CD1c-positive myeloid dendritic cell (primary cell): ENCODE results near the gene FBXL22.
A peak's percentile ranks its signal among the peaks of the same experiment; 100 is the strongest.

Experiments used
- DNase-seq: peaks from one replicate; pipeline ENCODE4 v3.0.0-alpha.2; 2016; ENCODE audit errors: extremely low spot score

The FBXL22 gene

DNA sequence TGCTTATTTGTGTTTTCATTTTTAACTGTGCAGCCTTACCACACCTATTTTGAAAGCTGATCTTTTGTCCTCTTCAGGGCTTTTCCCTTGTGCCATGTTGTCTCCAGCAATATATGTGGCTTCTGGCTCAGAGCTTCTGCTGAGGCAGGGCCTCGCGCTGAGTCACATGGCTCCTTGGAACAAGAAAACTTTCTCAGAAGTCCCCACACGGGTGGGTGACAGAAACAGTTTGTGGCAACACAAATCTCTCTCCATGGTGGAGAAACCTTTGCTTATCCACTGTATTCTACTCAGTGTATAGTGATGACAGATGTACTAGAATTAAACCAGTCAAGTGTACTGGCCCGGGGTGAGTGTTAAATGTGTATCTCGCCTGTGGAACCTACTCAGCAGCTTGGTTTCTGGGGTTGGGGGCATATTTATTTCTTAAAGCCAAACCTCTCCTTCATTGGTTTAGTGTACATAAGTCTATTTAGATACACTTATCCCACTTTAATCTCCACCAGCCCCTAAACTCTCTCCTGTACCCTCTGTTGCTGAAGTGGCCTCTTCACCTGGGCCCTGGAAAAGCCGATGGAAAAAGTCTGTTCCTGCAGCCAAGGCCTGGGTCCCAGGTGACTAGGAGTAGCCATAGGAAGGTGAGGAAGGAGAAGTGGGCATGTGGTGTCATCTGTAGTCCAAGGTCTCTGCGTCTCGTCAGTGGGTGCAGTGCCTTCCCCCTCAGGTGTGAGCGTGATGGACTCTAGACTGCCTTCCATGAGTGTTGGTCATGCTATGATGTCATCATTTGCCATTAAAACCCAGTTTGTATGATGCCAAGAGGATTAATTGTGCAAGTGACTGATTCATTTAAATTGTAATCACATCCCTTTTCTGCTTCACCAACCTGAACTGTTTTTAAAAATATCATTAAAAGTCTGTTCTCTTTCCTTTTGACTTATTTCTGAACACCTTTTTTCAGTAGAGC is 3.2 kb upstream of the FBXL22 start:
- DNase-seq: no peak

DNA sequence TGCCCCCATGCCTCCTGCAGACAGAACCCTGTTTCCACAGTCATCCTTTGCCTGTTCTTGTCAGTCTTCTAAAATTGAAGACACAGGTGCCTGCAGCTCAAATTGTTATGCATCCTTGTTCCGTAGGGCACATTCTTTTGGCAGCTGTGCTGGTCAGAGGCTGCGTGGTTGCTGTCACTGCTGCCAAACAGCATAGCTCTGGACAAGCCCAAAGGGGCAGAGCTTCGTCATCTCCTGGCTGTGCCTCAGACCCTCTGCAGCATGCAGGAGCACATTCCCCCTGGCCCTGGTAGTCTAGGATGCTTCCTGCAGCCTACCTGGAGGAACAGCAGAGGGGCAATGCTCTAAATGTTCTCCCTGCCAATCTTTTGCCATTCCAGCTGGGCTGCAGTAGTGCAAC is 2.1 kb upstream of the FBXL22 start:
- no peak for DNase-seq

DNA sequence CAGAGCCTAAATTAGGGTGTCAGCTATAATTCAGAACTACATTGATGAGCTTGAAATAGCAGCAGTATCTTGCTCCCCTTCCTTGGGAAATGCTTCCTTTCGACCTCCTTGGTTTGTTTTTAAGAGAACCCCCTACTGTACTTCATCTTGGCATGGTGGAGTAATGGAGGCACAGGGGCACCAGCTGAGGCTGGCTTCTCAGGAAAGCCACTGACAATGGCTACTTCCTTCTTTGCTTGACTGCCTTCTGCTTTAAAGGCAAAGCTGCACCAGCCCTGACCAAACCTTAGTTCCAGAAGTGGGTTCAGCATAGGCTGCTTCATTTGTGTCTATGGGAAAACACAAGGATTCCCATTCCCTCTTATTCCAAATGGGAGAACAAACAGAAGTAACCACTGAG is 1.5 kb upstream of the FBXL22 start:
- peak; percentile 38 for DNase-seq

DNA sequence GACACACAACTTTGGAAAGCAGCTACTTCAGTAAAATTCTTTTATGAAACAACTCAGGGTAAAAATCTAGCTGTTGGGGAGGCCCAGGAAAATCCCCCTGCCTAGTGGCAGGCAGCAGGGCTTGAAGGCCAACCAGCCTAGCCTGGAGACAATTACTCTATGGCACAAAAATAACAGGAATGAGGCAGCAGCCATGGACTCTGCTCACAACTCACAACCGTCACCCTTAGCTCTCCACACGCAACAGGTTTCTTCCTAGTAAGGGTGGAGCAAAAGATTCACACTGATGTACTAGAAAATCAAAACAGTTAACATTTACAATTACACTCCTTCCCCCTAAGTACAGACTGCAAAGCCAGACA is 530 bp upstream of the FBXL22 start:
- DNase-seq: no peak

DNA sequence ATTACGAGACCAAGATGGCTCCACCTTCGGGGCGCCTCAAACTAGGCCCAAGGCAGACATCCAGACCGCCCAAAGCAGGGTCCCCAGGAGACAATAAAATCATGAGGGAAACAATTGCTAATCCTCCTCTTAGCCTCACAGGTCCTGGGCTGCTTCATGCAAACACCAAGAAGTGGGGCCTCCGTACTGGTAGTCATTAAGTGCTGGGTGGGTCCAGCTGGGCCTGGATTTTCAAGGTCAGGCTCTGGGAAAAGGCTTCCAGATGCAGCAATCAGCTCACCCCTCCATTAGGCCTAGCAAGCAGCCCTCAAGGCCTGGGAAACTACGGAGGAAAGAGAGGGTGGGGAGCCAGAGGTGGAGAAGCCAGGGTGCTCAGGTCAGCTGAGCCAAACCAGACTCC is 634 bp downstream of the FBXL22 start:
- DNase-seq: no peak

DNA sequence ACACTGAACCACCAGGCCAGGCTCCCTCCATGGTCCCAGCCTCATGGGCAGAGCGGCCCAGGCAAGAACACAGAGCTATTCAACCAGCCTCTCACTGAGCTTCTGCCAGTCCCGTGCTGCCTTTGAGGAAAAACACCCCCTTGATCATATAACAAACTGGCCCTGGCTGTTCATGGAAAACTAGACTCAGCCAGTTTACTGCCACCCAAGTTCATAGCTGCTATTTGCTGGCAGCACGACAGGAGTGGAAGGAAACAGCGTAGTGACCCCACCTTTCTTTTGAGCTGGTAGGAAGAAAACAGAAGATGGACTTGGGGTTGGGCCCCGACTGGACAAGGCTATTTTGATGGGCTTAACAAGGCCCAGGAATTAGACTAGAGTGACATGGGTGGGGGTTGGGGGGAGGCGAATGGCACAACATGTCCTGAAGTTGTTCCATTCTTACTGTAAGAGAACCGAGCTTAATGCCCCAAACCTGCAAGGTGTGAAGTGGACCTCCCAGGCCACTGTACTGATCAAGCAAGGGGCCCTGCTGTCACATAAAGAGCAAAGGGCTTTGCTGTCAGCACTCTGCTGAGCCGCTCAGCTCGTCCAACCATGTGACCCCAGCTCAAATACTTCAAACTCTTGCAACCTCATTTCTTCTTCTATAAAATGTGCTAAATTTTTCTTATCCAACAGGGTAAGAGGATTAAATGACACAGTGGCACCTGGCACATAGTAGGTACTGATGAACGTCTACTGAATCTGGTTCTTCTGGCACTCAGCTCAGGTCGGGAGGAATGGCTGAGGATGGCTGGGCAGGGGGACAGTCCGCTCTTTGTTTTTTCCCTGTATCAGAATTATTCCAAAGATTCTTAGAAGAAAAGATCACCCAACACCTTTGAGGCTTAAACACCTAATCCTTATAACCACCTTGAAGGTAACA is 1.6 kb downstream of the FBXL22 start:
- DNase-seq: no peak

DNA sequence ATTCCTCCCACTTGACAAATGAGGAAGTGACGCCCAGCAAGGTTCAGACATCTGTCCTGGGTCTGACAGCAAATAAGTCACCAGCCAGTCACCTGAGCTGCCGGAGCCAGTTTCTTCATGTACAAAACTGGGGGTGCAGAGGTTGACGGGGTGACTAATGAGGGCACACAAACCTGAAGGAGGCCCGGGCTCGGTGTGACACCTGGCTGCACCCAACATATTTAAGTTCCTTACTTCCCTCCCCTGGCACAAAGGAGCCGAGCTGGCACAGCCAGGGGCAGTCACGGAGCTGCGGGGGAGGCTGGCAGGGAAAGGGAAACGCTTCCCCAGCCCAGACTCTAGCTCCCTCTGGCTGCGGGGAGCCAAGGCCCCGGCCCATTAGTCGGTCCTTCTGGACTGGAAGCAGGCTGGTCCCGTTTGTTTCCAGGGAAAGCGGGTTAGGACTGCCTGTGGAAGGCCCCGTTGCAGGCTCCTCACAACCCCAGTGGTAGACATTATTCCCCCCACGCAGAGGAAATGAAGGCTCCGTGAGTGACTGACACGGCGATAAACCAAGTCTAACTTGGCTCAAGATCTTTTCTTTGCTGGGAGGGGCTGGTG is 2.3 kb downstream of the FBXL22 start:
- DNase-seq: peak; percentile 82

DNA sequence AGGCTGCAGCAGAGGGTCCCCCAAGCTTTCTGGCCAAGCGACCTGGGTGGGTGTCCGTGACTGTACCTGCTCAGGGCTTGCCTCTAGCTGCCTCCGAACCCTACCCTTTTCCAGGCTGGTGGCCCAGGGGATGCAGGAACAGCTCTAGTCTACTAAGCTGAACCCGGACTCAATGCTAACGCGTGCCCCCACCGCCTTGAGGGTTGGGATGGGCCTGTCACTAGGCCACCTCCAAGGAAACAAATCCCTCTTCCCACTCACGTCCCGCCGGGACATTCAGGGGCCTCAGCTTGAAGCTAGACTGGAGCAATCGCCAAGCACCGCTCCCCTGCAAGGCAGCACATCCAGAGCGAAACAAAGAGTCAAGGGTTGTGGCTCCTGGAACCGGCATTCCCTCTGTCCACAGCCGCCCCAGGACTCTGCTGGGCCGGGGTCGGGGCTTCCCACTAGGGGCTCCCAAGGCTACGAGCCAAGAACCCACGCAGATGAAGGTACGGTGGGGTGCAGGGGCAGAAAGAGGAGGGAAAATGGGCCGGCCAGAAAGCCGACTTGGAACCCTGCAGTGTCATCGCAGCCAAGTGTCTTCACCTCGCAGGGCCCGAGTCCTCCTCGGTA is 2.9 kb downstream of the FBXL22 start:
- DNase-seq: no peak

DNA sequence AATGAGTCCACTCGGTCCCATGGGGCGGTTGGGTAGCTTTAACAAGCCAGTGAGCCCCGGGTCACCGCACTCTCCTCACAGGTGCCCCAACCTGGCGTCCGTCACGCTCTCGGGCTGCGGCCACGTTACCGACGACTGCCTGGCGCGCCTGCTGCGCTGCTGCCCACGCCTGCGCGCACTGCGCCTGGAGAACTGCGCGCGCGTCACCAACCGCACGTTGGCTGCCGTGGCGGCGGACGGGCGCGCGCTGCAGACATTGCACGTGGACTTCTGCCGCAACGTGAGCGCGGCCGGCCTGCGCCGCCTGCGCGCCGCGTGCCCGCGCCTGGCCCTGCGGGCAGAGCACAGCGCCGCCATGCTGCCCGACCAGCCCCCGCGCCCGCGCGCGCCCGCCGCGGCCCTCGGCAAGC is 3.4 kb downstream of the FBXL22 start:
- peak; percentile 98 for DNase-seq

DNA sequence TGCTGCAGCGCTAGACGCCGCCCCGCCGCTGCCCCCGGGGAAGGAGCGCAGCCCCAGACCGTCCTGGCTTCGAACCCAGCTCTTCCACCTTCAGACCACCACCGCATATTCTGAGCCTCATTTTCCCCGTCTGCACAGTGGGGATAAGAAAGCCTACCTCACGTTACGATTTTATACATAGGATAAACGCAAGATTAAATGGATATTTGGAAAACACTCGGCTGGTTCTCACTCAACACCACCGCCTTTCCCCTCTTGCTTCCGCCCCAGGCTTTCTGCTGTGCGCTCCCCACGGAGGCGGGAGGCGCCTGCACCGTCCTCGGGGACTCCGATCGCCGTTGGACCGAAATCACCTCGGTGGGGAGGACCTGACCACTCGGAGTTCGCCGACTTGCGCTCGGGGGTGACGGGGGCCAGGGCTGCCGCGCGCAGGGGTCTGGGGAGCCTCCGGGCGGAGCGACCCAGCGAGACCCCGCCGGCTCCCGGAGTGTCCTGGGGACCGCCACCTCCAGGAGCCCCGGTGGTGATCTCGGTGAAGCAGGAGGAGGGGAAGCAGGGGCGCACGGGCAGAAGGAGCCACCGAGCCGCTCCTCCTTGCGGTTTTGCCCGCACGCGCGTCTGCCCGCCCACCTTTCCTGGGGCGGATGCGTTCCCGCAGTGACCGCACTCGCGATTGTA is 4.0 kb downstream of the FBXL22 start:
- DNase-seq: peak; percentile 69

DNA sequence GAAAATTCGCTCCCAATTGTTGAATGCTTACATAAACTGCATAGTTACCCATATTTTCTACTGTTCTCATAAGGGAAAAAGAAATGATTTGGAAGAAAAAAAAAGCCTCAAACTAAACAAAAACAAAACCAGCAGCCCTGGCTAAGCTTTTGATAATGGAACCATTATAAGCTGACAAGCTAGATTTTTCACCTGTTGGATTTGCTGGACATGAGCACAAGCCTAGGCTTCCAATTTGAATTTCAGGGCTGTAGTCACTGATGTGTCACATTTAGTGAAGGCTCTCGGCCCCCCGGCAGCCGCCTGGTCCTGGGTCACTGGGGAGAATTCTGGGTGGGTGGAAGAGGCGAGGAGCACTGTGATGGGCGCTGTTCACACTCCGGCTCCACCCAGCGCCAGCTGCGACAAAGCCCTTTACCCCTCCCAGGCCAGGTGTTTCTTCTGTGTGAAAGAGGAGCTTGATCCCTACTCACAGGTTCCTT is 4.6 kb downstream of the FBXL22 start:
- no peak for DNase-seq

DNA sequence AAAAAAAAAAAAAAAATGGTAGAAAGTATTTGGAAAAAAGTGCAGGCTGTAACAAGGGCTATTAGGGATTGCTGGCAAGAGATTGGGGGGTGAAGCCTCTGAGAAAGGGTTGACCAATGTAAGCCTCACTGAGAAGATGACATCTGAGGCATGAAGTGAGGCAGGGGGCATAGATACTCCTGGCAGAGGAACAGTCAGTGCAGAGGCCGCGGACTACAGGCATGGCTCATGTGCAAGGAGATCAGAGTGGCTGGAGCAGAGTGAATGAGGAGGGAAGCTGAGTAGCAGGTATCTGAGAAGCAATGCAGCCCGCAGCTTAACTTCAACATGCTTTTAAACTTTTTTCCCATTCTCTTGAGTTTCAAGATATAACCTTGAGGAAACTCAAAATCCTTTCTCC is 5.4 kb downstream of the FBXL22 start:
- DNase-seq: no peak

DNA sequence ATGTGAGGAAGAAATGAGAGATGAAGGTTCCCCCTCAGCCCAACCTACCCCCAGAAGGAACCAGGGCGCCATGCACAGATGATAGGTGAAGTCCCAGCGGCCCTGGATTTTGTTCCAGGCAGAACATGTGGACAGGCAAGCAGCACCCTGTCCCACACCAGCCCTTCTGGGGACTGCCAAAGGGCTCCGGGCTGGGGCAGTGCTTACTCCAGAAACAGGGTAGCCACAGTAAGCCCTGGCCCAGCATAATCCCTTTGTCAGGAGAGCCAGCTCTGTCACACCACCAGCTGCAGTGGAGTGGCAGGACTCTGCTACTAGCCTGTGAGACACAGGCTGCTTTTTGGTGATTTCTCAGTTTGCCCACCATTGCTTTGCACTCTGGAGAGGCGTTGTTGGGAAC is 6.3 kb downstream of the FBXL22 start:
- DNase-seq: no peak

DNA sequence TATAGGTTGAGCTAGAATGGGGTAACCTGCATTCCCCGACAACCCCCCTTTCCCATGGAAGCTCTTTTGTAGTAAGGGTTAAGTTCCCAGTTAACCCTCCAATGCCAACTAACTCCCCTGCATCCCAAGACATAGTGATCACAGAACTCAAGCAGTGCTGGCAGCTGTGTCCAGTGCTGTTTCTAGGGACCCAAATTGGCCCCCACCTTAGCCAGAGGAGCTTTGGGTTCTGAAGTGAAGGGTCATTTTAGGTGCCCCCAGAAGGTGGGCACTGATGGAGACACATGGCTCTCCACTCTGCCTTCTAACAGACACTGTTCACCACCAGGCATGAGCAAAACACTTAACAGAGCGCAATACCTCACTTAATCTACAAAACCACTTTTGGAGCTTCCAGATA is 7.1 kb downstream of the FBXL22 start:
- no peak for DNase-seq

DNA sequence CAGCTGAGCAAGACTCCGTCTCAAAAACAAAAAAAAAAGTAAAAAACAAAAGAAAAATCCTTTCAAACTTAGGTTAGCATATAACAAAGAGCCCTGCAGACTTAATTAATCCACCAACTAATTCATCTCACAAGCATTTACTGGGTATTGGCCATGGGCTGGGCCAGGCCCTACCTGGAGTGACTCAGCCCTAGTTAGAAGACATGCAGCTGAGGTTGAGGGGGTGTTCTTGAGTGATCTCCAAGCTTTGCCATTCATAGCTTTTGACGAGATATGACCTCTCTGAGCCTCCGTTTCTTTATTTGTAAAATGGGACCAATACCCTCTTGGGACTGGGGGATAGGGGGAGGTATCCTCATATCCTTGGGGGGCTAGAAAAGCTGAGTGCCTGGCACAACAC is 7.8 kb downstream of the FBXL22 start:
- DNase-seq: no peak

DNA sequence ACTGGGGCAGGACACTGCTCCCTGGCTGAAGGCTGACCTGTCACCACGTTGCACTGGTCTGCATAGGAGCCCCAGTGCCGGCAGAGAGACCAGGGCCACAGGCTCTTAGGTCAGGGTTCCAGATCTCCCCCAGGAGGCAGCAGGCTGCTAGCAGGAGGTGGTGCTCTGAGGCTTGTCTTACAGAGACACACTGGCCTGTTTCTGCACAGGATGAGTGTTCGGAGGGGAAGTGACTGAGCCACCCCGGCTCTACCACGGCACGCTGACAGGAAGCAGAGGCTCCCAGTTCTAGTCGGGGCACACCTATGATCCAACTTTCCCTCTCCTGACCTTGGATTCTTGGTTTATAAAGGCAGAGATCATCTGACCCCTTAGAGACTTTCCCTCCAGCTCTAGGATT is 8.6 kb downstream of the FBXL22 start:
- peak; percentile 43 for DNase-seq

DNA sequence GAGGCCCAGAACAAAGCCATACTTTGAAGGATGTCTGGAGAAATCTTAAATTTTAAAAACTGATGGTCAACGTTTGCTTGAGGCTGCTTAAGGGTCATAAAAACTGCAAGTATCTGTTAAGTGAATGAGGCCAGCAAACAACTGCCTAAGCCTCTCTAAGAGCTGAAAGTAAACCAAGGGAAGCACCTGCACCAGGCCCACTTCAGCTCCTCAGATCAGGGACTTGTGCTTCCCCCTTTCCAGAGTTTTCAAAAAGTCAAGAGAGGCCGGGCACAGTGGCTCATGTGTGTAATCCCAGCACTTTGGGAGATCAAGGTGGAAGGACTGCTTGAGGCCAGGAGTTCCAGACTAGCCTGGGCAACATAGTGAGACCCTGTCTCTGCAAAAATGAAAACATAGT is 9.1 kb downstream of the FBXL22 start:
- no peak for DNase-seq

DNA sequence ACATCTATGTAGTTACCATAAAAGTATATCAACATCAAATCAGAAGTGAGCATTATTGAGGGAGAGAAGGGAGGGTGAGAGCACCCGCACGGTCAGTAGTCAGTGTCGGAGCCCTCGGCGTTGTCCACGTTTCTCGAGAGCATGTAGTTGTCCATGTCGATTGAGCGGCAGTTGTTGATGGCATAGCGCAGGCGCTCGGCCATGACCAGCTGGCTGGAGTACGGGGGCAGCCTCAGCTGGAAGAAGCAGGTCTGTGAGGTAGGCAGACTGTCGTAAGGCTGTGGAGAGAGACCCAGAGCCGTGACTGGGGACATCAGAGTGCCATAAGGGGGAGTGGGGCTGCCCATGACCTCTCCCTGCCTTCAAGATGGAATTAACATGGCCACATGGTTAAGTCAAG is 11.8 kb downstream of the FBXL22 start:
- no peak for DNase-seq

DNA sequence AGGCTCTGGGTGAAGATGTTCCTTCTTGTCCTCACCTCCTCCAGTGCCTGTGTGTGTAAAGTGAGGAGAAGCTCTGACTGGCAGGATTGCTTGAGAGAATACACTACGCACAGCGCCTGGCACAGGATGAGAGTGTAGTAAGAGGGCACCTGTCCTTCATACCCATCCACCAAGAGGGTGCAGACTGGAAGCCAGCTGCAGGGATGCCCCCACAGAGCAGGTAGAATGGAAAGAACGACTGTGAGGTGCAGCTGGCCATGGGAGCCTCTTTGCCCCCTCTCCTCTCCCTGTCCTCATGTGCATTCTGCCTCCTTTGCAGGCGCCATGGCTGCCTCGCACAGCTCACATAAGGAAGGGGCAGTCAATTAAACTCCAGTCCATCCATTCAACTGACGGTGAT is 12.3 kb downstream of the FBXL22 start:
- DNase-seq: no peak

DNA sequence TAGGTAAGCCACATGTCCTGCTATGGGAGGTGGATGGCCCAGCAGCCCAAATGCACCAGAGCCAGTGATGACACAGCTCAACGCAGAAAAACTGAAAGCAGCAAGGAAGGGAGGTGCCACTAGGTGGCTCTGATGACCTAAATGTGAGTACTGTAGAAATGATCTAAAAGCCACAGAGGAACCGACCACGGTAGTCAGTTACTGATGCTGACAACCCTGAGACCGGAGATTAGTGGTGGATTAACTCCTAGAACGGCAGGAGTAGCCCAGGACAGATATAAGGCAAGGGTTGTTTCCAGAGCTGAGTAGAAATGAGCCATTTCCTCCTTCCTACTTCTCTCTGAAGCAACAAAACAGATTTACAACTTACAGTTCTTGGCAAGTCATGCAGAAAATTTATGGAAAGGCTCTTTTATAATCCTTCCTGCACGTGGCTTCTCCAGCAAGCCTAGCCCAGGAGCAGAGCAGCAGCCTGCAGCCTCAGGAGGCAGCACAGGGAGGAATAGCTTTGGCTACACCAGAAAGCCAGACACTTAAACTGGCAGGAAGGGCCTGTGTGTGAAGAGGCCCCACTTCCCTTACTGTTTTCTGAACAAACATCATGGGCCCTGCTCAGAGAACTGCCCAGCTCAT is 13.1 kb downstream of the FBXL22 start:
- peak; percentile 77 for DNase-seq

DNA sequence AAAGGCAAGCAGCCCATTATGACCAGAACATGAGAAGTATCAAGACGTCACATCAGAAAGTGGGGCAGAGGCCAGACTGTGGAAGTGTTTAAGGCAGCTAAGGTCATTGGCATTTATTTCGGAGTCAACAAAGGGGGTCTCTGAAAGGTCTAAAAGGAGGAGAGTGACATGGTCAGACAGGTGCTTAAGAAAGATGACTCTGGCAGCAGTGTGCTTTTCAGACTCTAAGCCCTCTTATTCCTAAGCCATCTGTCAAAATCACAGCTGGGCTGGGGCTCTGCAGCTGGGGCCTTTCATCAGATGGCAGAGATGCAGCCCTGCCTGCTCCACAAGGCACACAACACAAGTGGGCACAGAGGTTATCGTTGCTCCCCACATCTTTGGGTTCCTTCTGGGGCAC is 14.0 kb downstream of the FBXL22 start:
- DNase-seq: no peak
